ENCODE data around the gene DST. TPM values are rescaled to one million over a fixed set of nuclear protein-coding genes. Genes with fewer than 3 reads are reported as not detected.

The DST gene
- total RNA-seq, 2 experiments from 2014 or later = 0.54 to 1.3 TPM

- POLR2A ChIA-PET = no interaction called here
- Mint-ChIP-seq H3K36me3 (no peaks in the 10 kb centered on the region), H3K4me1 (no peaks in the 10 kb centered on the region), H3K4me3 (no peak overlapping the region), H3K9me3 (no peaks in the 10 kb centered on the region), H3K27ac (no peak overlapping the region), H3K27me3 (peaks cover 5% of the 10 kb centered on the region)
- ATAC-seq (ENCODE audit: low read depth) (no peak), DNase-seq (no peak)
Measured at GRCh38 chr6:56628105-56628504, 14.6 kb downstream of the DST start.

GRCh38 chr6:56625356-56625755, 17.3 kb downstream of the DST start:
- DNase-seq = no peak
- no peak overlapping the region for H3K4me3 Mint-ChIP-seq
- no peak overlapping the region for H3K27ac Mint-ChIP-seq
- POLR2A ChIA-PET = no interaction called here
- ATAC-seq (ENCODE audit: low read depth) = no peak
- no peaks in the 10 kb centered on the region for H3K36me3 Mint-ChIP-seq
- no peaks in the 10 kb centered on the region for H3K4me1 Mint-ChIP-seq
- H3K9me3 Mint-ChIP-seq = no peaks in the 10 kb centered on the region
- peaks cover 5% of the 10 kb centered on the region for H3K27me3 Mint-ChIP-seq

GRCh38 chr6:56624728-56625069, 18.0 kb downstream of the DST start:
- H3K4me3 Mint-ChIP-seq = no peak overlapping the region
- DNase-seq (no peak), ATAC-seq (ENCODE audit: low read depth) (no peak)

GRCh38 chr6:56624046-56624727, 18.5 kb downstream of the DST start:
- DNase-seq = no peak
- H3K36me3 Mint-ChIP-seq = no peaks in the 10 kb centered on the region
- H3K4me1 Mint-ChIP-seq = no peaks in the 10 kb centered on the region
- H3K27me3 Mint-ChIP-seq = peaks cover 4% of the 10 kb centered on the region
- ATAC-seq (ENCODE audit: low read depth) = no peak
- POLR2A ChIA-PET = no interaction called here
- H3K4me3 Mint-ChIP-seq = no peak overlapping the region
- H3K27ac Mint-ChIP-seq = no peak overlapping the region
- no peaks in the 10 kb centered on the region for H3K9me3 Mint-ChIP-seq

More at GRCh38 chr6:56624728-56625069, 18.0 kb downstream of the DST start:
- Mint-ChIP-seq H3K27ac (no peak overlapping the region), H3K9me3 (no peaks in the 10 kb centered on the region), H3K4me1 (no peaks in the 10 kb centered on the region), H3K36me3 (no peaks in the 10 kb centered on the region), H3K27me3 (peaks cover 5% of the 10 kb centered on the region)
- POLR2A ChIA-PET = no interaction called here

GRCh38 chr6:56620229-56620868, 22.3 kb downstream of the DST start:
- H3K27me3 Mint-ChIP-seq = peaks cover 4% of the 10 kb centered on the region
- no peak for DNase-seq
- H3K4me1 Mint-ChIP-seq = no peaks in the 10 kb centered on the region
- H3K36me3 Mint-ChIP-seq = no peaks in the 10 kb centered on the region
- no peak for ATAC-seq (ENCODE audit: low read depth)
- H3K4me3 Mint-ChIP-seq = no peak overlapping the region
- POLR2A ChIA-PET = no interaction called here
- H3K27ac Mint-ChIP-seq = no peak overlapping the region
- no peaks in the 10 kb centered on the region for H3K9me3 Mint-ChIP-seq

GRCh38 chr6:56618050-56618449, 24.6 kb downstream of the DST start:
- H3K27ac Mint-ChIP-seq = no peak overlapping the region
- no peaks in the 10 kb centered on the region for H3K9me3 Mint-ChIP-seq
- H3K4me1 Mint-ChIP-seq = no peaks in the 10 kb centered on the region
- no peak for ATAC-seq (ENCODE audit: low read depth)
- POLR2A ChIA-PET = no interaction called here
- H3K36me3 Mint-ChIP-seq = no peaks in the 10 kb centered on the region
- no peak overlapping the region for H3K4me3 Mint-ChIP-seq
- no peak for DNase-seq
- peaks cover 4% of the 10 kb centered on the region for H3K27me3 Mint-ChIP-seq

- POLR2A ChIA-PET = no interaction called here
- no peaks in the 10 kb centered on the region for H3K4me1 Mint-ChIP-seq
- ATAC-seq (ENCODE audit: low read depth) = no peak
- no peak overlapping the region for H3K27ac Mint-ChIP-seq
- H3K36me3 Mint-ChIP-seq = no peaks in the 10 kb centered on the region
- H3K27me3 Mint-ChIP-seq = peaks cover 5% of the 10 kb centered on the region
- H3K9me3 Mint-ChIP-seq = no peaks in the 10 kb centered on the region
- no peak for DNase-seq
- H3K4me3 Mint-ChIP-seq = no peak overlapping the region
Measured at GRCh38 chr6:56616967-56617366, 25.7 kb downstream of the DST start.

GRCh38 chr6:56613247-56613851, 29.3 kb downstream of the DST start:
- no peaks in the 10 kb centered on the region for H3K36me3 Mint-ChIP-seq
- H3K9me3 Mint-ChIP-seq = no peaks in the 10 kb centered on the region
- H3K4me1 Mint-ChIP-seq = no peaks in the 10 kb centered on the region
- DNase-seq (no peak), ATAC-seq (ENCODE audit: low read depth) (no peak)
- POLR2A ChIA-PET = no interaction called here
- H3K27me3 Mint-ChIP-seq = peaks cover 12% of the 10 kb centered on the region
- H3K27ac Mint-ChIP-seq = no peak overlapping the region
- H3K4me3 Mint-ChIP-seq = no peak overlapping the region

- POLR2A ChIA-PET = no interaction called here
- no peak overlapping the region for H3K4me3 Mint-ChIP-seq
- no peaks in the 10 kb centered on the region for H3K4me1 Mint-ChIP-seq
- ATAC-seq (ENCODE audit: low read depth) (no peak), DNase-seq (no peak)
- no peak overlapping the region for H3K27ac Mint-ChIP-seq
- no peaks in the 10 kb centered on the region for H3K36me3 Mint-ChIP-seq
- peaks cover 13% of the 10 kb centered on the region for H3K27me3 Mint-ChIP-seq
- H3K9me3 Mint-ChIP-seq = no peaks in the 10 kb centered on the region
Measured at GRCh38 chr6:56608332-56608731, 34.4 kb downstream of the DST start.

- DNase-seq (no peak), ATAC-seq (ENCODE audit: low read depth) (no peak)
- Mint-ChIP-seq H3K9me3 (no peaks in the 10 kb centered on the region), H3K36me3 (no peaks in the 10 kb centered on the region), H3K27me3 (peaks cover 15% of the 10 kb centered on the region), H3K4me3 (no peak overlapping the region), H3K27ac (no peak overlapping the region), H3K4me1 (no peaks in the 10 kb centered on the region)
- POLR2A ChIA-PET = no interaction called here
Measured at GRCh38 chr6:56607111-56607752, 35.5 kb downstream of the DST start.

GRCh38 chr6:56605435-56605834, 37.3 kb downstream of the DST start:
- Mint-ChIP-seq H3K27me3 (peaks cover 11% of the 10 kb centered on the region), H3K4me1 (no peaks in the 10 kb centered on the region), H3K27ac (no peak overlapping the region), H3K4me3 (no peak overlapping the region), H3K36me3 (no peaks in the 10 kb centered on the region), H3K9me3 (no peaks in the 10 kb centered on the region)
- DNase-seq (no peak), ATAC-seq (ENCODE audit: low read depth) (no peak)
- POLR2A ChIA-PET = no interaction called here

GRCh38 chr6:56604186-56604585, 38.5 kb downstream of the DST start:
- Mint-ChIP-seq H3K27ac (no peak overlapping the region), H3K4me1 (no peaks in the 10 kb centered on the region), H3K36me3 (no peaks in the 10 kb centered on the region), H3K4me3 (no peak overlapping the region), H3K27me3 (peaks cover 12% of the 10 kb centered on the region), H3K9me3 (no peaks in the 10 kb centered on the region)
- DNase-seq (no peak), ATAC-seq (ENCODE audit: low read depth) (no peak)
- POLR2A ChIA-PET = no interaction called here

- Mint-ChIP-seq H3K27ac (no peak overlapping the region), H3K9me3 (no peaks in the 10 kb centered on the region), H3K27me3 (peaks cover 17% of the 10 kb centered on the region), H3K36me3 (no peaks in the 10 kb centered on the region), H3K4me1 (no peaks in the 10 kb centered on the region), H3K4me3 (no peak overlapping the region)
- no peak for DNase-seq
- POLR2A ChIA-PET = no interaction called here
- ATAC-seq (ENCODE audit: low read depth) = no peak
Measured at GRCh38 chr6:56601390-56601789, 41.3 kb downstream of the DST start.

All from activated naive CD8-positive, alpha-beta T cell treated with anti-CD3 and anti-CD28 coated beads, Interleukin-2, amount 10 ng/mL, durations not matched to agents 7 days and 5 days (primary cell).